Central memory CD8-positive, alpha-beta T cell (primary cell): ENCODE measurements around the gene SLC7A5.

ENCODE experiments used
- ATAC-seq: fragments of 150-1000 bp; cut with Tn5 transposase; replicated peaks from 2 replicates; pipeline ENCODE4 v1.10.0; 2022; ENCODE audit warnings: mild to moderate bottlenecking, moderate FRiP score, moderate number of reproducible peaks; ENCODE audit not compliant: poor library complexity, severe bottlenecking; ENCODE audit errors: extremely low read depth
- DNase-seq, 2 donors: peaks; one replicate each; pipeline ENCODE4 v3.0.0; 2021; ENCODE audit warnings: low spot score in 2 of 2
- H3K27ac Mint-ChIP-seq: one replicate; pipeline ENCODE4 v1.8.0; 2022; ENCODE audit warnings: low read depth, mild to moderate bottlenecking, moderate library complexity, mixed read lengths
- H3K27me3 Mint-ChIP-seq: one replicate; pipeline ENCODE4 v1.8.0; 2022; ENCODE audit warnings: mixed read lengths
- H3K36me3 Mint-ChIP-seq: one replicate; pipeline ENCODE4 v1.8.0; 2022; ENCODE audit warnings: mild to moderate bottlenecking, moderate library complexity, mixed read lengths; ENCODE audit not compliant: insufficient read depth
- H3K4me1 Mint-ChIP-seq: one replicate; pipeline ENCODE4 v1.8.0; 2022; ENCODE audit warnings: mixed read lengths
- H3K4me3 Mint-ChIP-seq: one replicate; pipeline ENCODE4 v1.8.0; 2022; ENCODE audit warnings: mild to moderate bottlenecking, moderate library complexity, mixed read lengths
- H3K9me3 Mint-ChIP-seq: one replicate; pipeline ENCODE4 v1.8.0; 2022; ENCODE audit warnings: mixed read lengths

The SLC7A5 gene

GRCh38 chr16:87853411-87854052, 15.8 kb downstream of the SLC7A5 start:
- Mint-ChIP-seq H3K27ac (peak overlapping the region; percentile 93), H3K36me3 (peaks cover 42% of the 10 kb centered on the region), H3K27me3 (no peaks in the 10 kb centered on the region), H3K9me3 (no peaks in the 10 kb centered on the region), H3K4me3 (peak overlapping the region; percentile 50), H3K4me1 (peaks cover 42% of the 10 kb centered on the region)
- ATAC-seq = peak; percentile 85
- peak; percentile 78 to 95 for DNase-seq

GRCh38 chr16:87851601-87852000, 17.7 kb downstream of the SLC7A5 start:
- H3K36me3 Mint-ChIP-seq = peaks cover 48% of the 10 kb centered on the region
- H3K4me3 Mint-ChIP-seq = no peak overlapping the region
- H3K4me1 Mint-ChIP-seq = peaks cover 30% of the 10 kb centered on the region
- DNase-seq = no peak
- no peak for ATAC-seq
- H3K27ac Mint-ChIP-seq = no peak overlapping the region
- no peaks in the 10 kb centered on the region for H3K27me3 Mint-ChIP-seq
- no peaks in the 10 kb centered on the region for H3K9me3 Mint-ChIP-seq

- Mint-ChIP-seq H3K27me3 (no peaks in the 10 kb centered on the region), H3K27ac (no peak overlapping the region)
These were observed 18.1 kb downstream of the SLC7A5 start for GRCh38 chr16:87851141-87851587.

GRCh38 chr16:87850009-87851006, 19.0 kb downstream of the SLC7A5 start:
- DNase-seq (peak; percentile 67 to 77), ATAC-seq (peak; percentile 31)
- H3K9me3 Mint-ChIP-seq = no peaks in the 10 kb centered on the region
- H3K4me1 Mint-ChIP-seq = peaks cover 19% of the 10 kb centered on the region
- no peak overlapping the region for H3K4me3 Mint-ChIP-seq
- H3K27ac Mint-ChIP-seq = no peak overlapping the region
- peaks cover 47% of the 10 kb centered on the region for H3K36me3 Mint-ChIP-seq
- H3K27me3 Mint-ChIP-seq = no peaks in the 10 kb centered on the region

More at GRCh38 chr16:87851141-87851587, 18.1 kb downstream of the SLC7A5 start:
- H3K4me1 Mint-ChIP-seq = peaks cover 27% of the 10 kb centered on the region
- DNase-seq (no peak), ATAC-seq (no peak)
- H3K36me3 Mint-ChIP-seq = peaks cover 48% of the 10 kb centered on the region
- H3K9me3 Mint-ChIP-seq = no peaks in the 10 kb centered on the region
- no peak overlapping the region for H3K4me3 Mint-ChIP-seq

- peaks cover 52% of the 10 kb centered on the region for H3K36me3 Mint-ChIP-seq
- H3K4me1 Mint-ChIP-seq = peaks cover 16% of the 10 kb centered on the region
- no peaks in the 10 kb centered on the region for H3K27me3 Mint-ChIP-seq
- no peak for ATAC-seq
- no peak for DNase-seq
- no peak overlapping the region for H3K4me3 Mint-ChIP-seq
- H3K9me3 Mint-ChIP-seq = no peaks in the 10 kb centered on the region
- H3K27ac Mint-ChIP-seq = no peak overlapping the region
These were observed 19.8 kb downstream of the SLC7A5 start for GRCh38 chr16:87849419-87850008.

GRCh38 chr16:87848676-87849345, 20.5 kb downstream of the SLC7A5 start:
- no peak for DNase-seq
- H3K9me3 Mint-ChIP-seq = no peaks in the 10 kb centered on the region
- no peak overlapping the region for H3K4me3 Mint-ChIP-seq
- no peak overlapping the region for H3K27ac Mint-ChIP-seq
- H3K36me3 Mint-ChIP-seq = peaks cover 51% of the 10 kb centered on the region
- no peak for ATAC-seq
- no peaks in the 10 kb centered on the region for H3K27me3 Mint-ChIP-seq
- H3K4me1 Mint-ChIP-seq = peaks cover 11% of the 10 kb centered on the region

- H3K9me3 Mint-ChIP-seq = no peaks in the 10 kb centered on the region
- H3K4me1 Mint-ChIP-seq = peaks cover 4% of the 10 kb centered on the region
- no peak for DNase-seq
- H3K4me3 Mint-ChIP-seq = no peak overlapping the region
- peaks cover 49% of the 10 kb centered on the region for H3K36me3 Mint-ChIP-seq
- no peak overlapping the region for H3K27ac Mint-ChIP-seq
- no peaks in the 10 kb centered on the region for H3K27me3 Mint-ChIP-seq
- ATAC-seq = no peak
These were observed 21.3 kb downstream of the SLC7A5 start for GRCh38 chr16:87847785-87848675.

GRCh38 chr16:87847467-87847784, 21.9 kb downstream of the SLC7A5 start:
- Mint-ChIP-seq H3K27ac (no peak overlapping the region), H3K9me3 (no peaks in the 10 kb centered on the region), H3K36me3 (peaks cover 47% of the 10 kb centered on the region), H3K27me3 (no peaks in the 10 kb centered on the region), H3K4me3 (no peak overlapping the region), H3K4me1 (no peaks in the 10 kb centered on the region)
- no peak for DNase-seq
- ATAC-seq = no peak

- H3K4me1 Mint-ChIP-seq = no peaks in the 10 kb centered on the region
- H3K36me3 Mint-ChIP-seq = peaks cover 44% of the 10 kb centered on the region
- H3K4me3 Mint-ChIP-seq = no peak overlapping the region
- no peak overlapping the region for H3K27ac Mint-ChIP-seq
- H3K9me3 Mint-ChIP-seq = no peaks in the 10 kb centered on the region
- no peak for ATAC-seq
- DNase-seq = no peak
- no peaks in the 10 kb centered on the region for H3K27me3 Mint-ChIP-seq
These were observed 22.4 kb downstream of the SLC7A5 start for GRCh38 chr16:87846705-87847466.

- Mint-ChIP-seq H3K4me3 (no peak overlapping the region), H3K4me1 (no peaks in the 10 kb centered on the region), H3K36me3 (peaks cover 46% of the 10 kb centered on the region), H3K9me3 (no peaks in the 10 kb centered on the region), H3K27me3 (no peaks in the 10 kb centered on the region), H3K27ac (no peak overlapping the region)
- no peak for DNase-seq
- no peak for ATAC-seq
These were observed 23.3 kb downstream of the SLC7A5 start for GRCh38 chr16:87845807-87846619.
